Bone marrow (tissue), 2 donors: ENCODE results near the gene SMPD4.
"Not testable (repeated sequence)": the region's sequence is repeated elsewhere in the genome, so short reads cannot be mapped to it uniquely, and the experiment has no call there.

Experiments
- DNase-seq, 2 donors: peaks; one replicate each; lab custom pipeline; 2025; lab: John Stamatoyannopoulos, UW

Gene SMPD4

GRCh38 chr2:130159376-130159775 is 22.0 kb downstream of the SMPD4 start:
- DNase-seq, result not testable (repeated sequence)

- DNase-seq, result no peak
These were observed 22.8 kb downstream of the SMPD4 start for GRCh38 chr2:130158631-130159030.

GRCh38 chr2:130157825-130158514 is 23.4 kb downstream of the SMPD4 start:
- DNase-seq, result not testable (repeated sequence)

GRCh38 chr2:130157354-130157753 is 24.0 kb downstream of the SMPD4 start:
- DNase-seq, result not testable (repeated sequence)

- DNase-seq, result no peak
These were observed 24.8 kb downstream of the SMPD4 start for GRCh38 chr2:130156624-130157004.

- DNase-seq, result not testable (repeated sequence)
These were observed 25.3 kb downstream of the SMPD4 start for GRCh38 chr2:130155956-130156623.

GRCh38 chr2:130154773-130155765 is 26.3 kb downstream of the SMPD4 start:
- no peak for DNase-seq

- DNase-seq, result not testable (repeated sequence)
These were observed 27.0 kb downstream of the SMPD4 start for GRCh38 chr2:130154423-130154770.

GRCh38 chr2:130153721-130154422 is 27.5 kb downstream of the SMPD4 start:
- DNase-seq, result not testable (repeated sequence)

- no peak for DNase-seq
These were observed 28.4 kb downstream of the SMPD4 start for GRCh38 chr2:130152816-130153595.

GRCh38 chr2:130152136-130152815 is 29.1 kb downstream of the SMPD4 start:
- not testable (repeated sequence) for DNase-seq

GRCh38 chr2:130151145-130151512 is 30.3 kb downstream of the SMPD4 start:
- DNase-seq, result not testable (repeated sequence)

- DNase-seq, result no peak
These were observed 30.9 kb downstream of the SMPD4 start for GRCh38 chr2:130150181-130151144.

- DNase-seq, result not testable (repeated sequence)
These were observed 32.9 kb downstream of the SMPD4 start for GRCh38 chr2:130148515-130148914.

GRCh38 chr2:130145006-130145414 is 36.4 kb downstream of the SMPD4 start, which contains the start of gene CCDC74B:
Gene CCDC74B (minus strand): TSS chr2:130145112. CDS start chr2:130144996, 116 bp downstream.
- not testable (repeated sequence) for DNase-seq

GRCh38 chr2:130143266-130144039 is 37.9 kb downstream of the SMPD4 start:
- not testable (repeated sequence) for DNase-seq

- not testable (repeated sequence) for DNase-seq
These were observed 38.8 kb downstream of the SMPD4 start for GRCh38 chr2:130142396-130143265.
